GM19238 (cell line): ENCODE measurements around the gene KCNQ5.

ENCODE experiments used
- DNase-seq: peaks from one replicate; pipeline ENCODE4 v3.0.0; 2011; ENCODE audit warnings: low spot score; ENCODE audit not compliant: insufficient read length

The KCNQ5 gene

GRCh38 chr6:72740135-72740534 is 118.3 kb downstream of the KCNQ5 start:
- peak; percentile 28 for DNase-seq

DNA sequence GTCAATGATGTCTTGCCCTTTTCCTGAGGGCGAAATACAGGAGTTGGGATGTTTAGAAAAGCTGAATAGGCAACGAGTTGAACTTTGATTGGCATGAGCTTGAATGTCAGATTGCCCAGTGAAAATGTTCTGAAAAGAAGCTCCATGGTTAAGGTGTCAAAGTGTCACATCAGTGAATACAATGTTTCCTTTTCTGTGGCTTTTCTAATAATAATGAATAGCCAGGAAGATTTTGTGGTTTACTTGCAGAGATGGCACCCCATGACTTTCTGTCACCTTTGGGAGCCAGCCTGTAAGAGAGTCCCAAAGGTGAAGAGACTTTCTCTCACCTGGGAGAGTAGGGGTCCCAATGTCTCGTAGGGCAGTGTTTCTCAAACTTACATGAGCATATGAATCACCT is 119.2 kb downstream of the KCNQ5 start:
- no peak for DNase-seq

GRCh38 chr6:72742001-72742673 is 120.3 kb downstream of the KCNQ5 start:
- no peak for DNase-seq

GRCh38 chr6:72746276-72746675 is 124.4 kb downstream of the KCNQ5 start:
- no peak for DNase-seq

DNA sequence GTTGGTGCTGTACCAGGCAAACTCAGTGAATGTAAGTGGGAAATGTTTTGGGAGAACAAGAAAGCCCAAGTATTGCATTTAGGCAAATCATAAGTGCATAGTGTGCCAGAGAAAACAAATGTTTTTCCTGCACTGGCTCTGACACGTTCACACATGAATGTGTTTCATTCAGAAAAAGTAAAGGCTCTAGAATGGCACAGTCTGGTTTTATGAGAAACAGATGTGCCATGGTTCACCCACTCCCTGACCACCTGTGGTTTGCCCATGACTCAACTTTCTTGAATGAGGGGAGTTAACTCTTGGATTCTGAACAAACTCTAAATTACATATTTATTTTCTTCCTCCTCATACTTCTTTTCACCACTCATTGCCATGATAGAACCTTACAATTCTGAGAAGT is 126.9 kb downstream of the KCNQ5 start:
- no peak for DNase-seq

DNA sequence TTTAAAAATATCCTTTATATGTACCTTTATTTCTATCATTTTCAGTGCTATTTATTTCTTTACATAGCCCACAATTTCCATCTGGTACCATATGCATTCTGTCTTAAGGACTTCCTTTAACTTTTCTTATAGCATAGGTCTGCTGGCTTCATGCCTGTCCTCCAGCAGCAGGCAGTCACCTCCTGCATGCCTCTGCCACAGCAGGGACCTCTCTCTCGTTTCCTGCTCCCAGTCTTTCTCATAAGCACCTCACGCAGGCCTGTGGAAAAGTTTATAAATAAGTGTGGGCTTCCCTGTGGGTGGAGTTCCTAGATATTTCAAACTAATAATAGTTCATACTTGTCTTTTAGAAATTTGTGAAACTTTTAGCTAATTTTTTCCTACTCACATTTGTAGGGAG is 133.9 kb downstream of the KCNQ5 start:
- DNase-seq: no peak

DNA sequence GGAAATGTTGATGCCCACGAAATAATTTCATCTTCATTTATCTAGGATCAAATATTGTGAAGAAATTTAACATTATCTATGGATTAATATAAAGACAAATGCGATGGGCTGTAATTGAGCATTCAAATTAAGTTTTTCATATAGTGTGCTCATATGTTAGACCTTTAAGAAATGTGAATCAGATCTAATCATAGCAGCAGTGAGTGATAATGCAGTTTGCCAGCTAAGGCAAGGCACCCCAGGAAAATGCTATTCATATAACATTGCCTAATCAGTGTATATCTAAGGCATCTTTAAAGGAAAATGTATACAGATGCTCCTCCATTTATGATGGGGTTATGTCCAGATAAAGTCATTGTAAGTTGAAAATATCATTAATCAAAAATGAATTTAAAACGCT is 135.2 kb downstream of the KCNQ5 start:
- no peak for DNase-seq

GRCh38 chr6:72757926-72758325 is 136.1 kb downstream of the KCNQ5 start:
- DNase-seq: no peak

GRCh38 chr6:72758901-72759300 is 137.0 kb downstream of the KCNQ5 start:
- no peak for DNase-seq

DNA sequence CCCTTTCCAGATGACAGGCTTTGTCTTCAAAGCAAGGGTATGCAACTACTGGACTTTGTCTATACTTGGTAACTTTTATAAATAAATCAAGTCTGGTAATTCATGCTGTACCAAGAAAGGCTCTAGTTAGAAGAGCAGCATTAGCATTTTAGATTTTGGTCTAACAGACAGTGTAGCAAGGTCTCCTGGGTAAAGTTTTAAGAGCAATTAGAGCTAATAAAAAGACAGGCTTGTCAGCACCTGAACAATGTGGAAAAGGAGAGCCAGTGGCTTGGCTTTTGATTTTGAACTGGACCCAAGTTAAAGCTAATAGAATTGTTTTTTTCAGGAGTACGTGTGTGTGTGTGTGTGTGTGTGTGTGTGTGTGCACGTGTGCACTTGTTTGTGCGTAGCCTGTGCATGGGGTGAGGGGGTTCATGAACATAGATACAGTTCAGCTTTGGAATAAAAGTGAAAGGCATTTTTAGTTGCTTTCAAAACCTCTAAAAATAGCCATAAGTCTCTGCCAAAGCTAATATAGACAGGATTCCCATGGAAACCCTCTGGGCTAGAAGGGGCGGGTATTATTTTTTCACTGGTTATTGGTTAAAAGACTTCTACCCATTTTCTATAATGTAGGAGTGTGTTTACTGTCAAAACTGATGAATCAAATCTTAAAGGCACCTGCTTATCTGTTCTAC is 138.4 kb downstream of the KCNQ5 start:
- DNase-seq: no peak

DNA sequence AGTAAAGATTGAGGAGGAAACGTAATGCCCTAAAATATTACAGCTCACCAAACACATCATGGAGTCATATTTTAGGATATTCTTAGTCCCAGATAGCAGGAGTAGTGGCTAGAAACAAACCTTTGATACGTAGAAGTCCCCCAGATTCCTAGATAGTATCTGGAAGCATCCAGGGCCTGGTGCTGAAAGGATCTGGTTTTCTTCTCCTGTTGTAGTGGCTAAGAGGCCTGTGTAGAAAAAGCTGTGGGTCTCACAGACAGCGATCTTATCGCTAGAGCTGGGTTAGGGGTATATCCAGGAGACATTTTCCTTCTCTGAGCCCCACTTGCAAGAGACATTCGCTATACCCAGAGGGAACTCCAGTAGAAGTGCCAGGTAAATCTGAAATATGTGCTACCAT is 139.9 kb downstream of the KCNQ5 start:
- no peak for DNase-seq

DNA sequence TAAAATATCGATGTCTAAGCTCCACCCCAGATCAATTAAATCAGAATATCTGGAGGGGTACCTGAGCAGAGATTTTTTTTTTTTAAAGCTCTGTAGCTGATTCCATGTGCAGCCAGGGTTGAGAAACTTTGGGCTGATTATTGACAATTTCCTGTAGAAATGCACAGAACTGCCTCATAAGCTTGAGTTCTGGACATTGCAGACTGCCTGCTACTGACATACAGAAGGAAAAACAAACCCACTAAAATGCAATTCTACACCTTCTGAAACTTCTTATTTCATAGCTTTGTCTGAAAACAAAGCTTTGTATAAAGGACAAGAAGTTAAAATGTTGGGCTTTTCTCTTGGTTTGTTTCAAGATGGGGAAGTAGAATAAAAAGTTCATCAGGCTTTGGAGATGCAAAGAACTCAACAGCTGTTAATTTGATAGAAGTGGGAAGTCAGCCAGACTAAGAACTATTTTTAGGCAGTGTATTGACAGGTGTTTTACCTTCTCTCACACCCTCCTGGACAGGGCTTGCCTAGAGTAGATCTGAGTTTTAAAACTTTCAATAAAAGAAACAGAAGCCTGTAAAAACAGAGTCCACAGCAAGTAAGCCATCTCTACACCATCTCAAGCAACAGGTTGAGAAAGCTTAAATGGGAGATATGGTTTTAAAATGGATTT is 147.7 kb downstream of the KCNQ5 start:
- DNase-seq: no peak

DNA sequence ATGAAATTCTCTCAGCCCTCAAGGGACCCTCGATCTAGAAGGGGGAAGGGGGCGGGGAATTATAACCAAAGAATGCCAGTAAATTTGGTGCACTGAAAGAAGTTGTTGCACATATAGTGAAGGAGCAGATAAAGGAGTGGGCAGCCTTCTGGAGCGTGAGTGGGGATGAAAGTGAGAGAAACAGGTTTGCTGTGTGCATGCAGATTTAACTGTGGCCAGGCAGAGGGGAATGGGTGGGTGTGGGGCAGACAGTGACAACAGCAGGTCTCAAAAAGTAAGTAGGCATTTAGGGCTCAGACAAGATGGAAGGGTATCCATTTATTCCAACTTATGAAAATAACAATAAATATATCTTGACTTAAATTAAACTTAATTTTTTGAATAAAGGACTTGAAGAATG is 149.1 kb downstream of the KCNQ5 start:
- no peak for DNase-seq

- no peak for DNase-seq
Measured at GRCh38 chr6:72776456-72776855, 154.6 kb downstream of the KCNQ5 start.

- no peak for DNase-seq
Measured at GRCh38 chr6:72781624-72782023, 159.8 kb downstream of the KCNQ5 start.

DNA sequence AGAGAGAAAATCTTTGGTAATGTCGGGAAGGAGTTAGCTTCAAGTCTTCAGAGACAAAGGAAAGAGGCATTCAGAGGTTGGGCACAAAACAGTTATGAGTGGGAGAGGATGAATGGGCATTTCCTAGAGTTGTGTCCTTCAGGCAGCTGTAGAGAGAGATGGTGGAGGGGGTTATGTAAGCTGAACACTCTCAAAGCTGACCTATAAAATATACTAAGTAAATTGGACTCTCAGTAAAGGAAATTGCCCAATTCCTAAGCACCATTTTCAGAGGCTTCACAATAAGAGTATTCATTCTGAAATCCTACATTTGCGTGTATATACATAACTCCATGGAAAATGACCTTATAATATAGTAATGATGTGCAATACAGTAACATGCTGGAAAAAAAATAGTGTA is 161.2 kb downstream of the KCNQ5 start:
- no peak for DNase-seq

GRCh38 chr6:72783666-72784065 is 161.8 kb downstream of the KCNQ5 start:
- no peak for DNase-seq

GRCh38 chr6:72784071-72784470 is 162.2 kb downstream of the KCNQ5 start:
- DNase-seq: no peak

DNA sequence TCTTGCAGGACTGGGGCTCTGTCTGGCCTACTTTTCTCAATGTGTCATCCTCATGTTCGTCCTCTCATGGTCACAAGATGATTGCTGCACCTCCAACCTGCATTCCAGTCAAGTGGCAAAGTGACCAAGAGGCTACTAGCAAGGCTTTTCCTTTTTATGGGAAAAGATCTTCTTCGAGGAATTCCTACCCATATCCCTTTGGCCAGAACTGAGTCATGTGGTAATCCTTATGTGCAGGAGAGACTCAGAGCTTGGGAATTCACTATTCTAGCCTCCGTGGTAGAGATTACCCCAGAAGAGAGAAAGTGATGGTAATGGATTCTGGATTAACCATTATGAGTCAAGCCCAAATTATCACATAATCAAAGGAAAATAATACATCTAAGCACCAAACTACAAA is 162.7 kb downstream of the KCNQ5 start:
- DNase-seq: no peak

DNA sequence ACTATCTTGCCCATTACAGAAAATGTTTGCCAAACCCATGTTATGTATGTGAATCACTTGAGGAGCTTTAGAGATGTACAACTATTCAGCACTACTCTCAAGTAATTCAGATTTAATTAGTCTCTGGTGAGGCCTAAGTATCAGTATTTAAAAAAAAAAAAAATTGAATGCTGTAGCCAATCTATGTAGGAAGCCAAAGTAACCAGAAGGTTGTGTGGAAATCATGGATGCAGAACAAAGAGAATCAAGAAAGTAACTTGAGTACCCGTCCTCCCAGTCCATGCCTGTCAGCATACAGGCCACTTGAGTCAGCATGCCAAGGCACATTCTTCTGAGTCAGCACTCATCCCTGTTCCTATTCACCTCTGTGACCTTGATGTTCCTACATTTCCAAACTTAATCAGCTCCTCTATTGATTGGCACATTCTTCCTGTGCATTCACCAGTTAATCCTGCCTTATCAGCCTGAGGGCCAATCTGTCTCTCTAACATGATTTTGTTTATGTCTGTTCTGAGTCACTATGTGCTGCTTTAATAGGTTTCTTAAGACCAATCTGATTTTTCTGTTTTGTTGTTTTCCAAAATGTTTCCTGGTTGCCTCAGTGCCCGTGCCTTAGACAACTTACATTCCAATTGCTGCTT is 165.6 kb downstream of the KCNQ5 start:
- DNase-seq: no peak

DNA sequence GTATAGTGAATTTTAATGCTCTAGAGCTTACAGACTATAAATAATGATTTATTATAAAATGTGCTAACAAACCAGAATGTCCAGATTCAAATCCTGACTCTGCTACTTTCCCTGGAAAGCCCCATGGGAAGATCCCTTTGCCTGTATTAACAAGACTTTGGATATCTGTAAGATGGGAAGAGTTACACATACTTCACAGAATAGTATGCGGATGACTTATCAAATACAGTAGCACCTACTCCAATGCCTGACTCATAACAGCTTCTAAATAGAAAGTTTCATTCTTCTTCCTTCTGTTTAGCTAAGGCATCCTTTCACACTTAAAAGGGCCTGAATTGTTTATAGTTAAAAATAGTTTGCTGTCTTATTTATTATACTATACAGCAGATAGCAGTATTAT is 166.3 kb downstream of the KCNQ5 start:
- DNase-seq: no peak

GRCh38 chr6:72789145-72789544 is 167.3 kb downstream of the KCNQ5 start:
- no peak for DNase-seq
